ENCODE measurements around the gene DPEP1. TPM values are rescaled to one million over a fixed set of nuclear protein-coding genes. Genes with fewer than 3 reads are reported as not detected.
A peak's percentile ranks its signal among the peaks of the same experiment; 100 is the strongest.

Gene DPEP1
- total RNA-seq, 2 donors from 2014 or later, result not detected

DNA sequence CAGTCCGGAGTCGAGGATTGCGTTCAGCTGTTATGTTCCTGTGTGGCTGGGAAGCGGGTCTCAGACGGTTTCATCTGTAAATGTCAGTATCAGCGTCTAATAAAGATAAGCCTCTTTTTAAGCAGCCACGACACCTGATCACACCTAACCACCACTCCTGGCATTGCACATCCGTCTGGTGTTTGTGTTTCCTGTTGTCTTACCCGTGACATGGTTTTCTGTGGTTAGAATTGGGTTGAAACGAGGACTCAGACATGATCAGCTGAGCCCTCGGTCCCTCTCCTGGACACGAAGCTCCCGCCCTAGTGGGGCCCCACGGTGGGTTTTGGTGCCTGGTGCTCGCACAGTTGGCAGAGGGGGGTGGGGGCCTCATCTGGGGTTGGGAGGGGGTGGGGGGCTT, 19.6 kb upstream of the DPEP1 start:
- peak; percentile 14 for DNase-seq
- ATAC-seq, result peak in 1 of 2 donors; percentile 34
- intact Hi-C loops (cut with DNase I), result no loop called here

DNA sequence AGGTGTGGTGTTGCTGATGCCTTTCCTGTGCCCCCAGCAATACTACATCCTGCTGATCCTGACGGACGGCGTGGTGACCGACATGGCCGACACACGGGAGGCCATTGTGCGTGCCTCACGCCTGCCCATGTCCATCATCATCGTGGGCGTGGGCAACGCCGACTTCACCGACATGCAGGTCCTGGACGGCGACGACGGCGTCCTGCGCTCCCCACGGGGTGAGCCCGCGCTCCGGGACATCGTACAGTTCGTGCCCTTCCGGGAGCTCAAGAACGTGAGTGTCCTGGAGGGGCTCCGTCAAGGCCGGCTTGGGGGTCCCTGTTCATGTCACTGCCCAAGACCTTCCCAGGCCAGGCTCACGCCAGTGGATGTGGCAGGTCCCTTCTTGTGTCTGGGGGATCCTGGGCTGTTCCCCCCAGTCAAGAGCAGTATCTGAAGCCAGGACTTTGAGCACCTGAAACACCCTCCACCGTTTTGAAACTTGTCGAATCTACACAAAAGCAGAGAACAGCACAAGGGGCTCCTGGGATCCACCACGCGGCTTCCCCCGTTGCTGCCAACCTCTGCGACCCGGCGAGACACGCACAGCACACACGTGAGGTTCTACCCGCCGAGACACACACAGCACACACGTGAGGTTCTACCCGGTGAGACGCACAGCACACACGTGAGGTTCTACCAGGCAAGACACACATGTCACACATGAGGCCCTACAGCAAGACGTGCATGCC, 17.9 kb upstream of the DPEP1 start:
- intact Hi-C loops (cut with DNase I), result no loop called here
- no peak for ATAC-seq
- no peak for DNase-seq

DNA sequence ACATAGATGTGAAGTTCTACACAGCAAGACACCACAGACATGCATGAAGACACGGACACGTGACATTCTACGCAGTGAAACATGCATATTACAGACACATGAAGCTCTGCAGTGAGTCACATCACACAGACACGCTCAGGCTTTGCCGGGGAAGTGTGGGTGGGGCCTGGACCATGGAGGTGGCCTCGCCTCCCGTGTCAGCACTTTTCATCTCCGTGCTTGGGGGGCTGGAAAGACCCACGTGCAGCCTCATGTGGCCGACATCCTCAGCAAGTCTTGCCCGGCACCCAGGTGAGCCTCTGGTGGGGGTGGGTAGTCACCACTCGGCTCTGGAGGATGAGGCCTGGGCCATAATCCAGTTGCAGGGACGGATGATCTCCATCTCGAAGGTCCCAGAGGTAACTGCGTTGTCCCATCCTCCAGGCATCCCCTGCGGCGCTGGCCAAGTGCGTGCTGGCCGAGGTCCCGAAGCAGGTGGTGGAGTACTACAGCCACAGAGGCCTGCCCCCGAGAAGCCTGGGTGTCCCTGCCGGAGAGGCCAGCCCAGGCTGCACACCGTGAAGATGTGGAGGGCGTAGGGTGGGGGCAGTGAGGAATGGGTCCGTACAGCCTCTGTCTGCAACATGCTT, 17.3 kb upstream of the DPEP1 start:
- ATAC-seq, result no peak
- intact Hi-C loops (cut with DNase I), result no loop called here
- no peak for DNase-seq

GRCh38 chr16:89596957-89597649, 16.3 kb upstream of the DPEP1 start:
- ATAC-seq, result no peak
- intact Hi-C loops (cut with DNase I), result no loop called here
- no peak for DNase-seq

- no peak for DNase-seq
- intact Hi-C loops (cut with DNase I), result no loop called here
- ATAC-seq, result no peak
Observed at GRCh38 chr16:89598199-89598598, 15.2 kb upstream of the DPEP1 start.

- no peak for DNase-seq
- ATAC-seq, result no peak
- intact Hi-C loops (cut with DNase I), result no loop called here
Observed at GRCh38 chr16:89599451-89599858, 14.0 kb upstream of the DPEP1 start.

- ATAC-seq (no peak), DNase-seq (no peak)
- intact Hi-C loops (cut with DNase I), result no loop called here
Observed at GRCh38 chr16:89599902-89600301, 13.5 kb upstream of the DPEP1 start.

DNA sequence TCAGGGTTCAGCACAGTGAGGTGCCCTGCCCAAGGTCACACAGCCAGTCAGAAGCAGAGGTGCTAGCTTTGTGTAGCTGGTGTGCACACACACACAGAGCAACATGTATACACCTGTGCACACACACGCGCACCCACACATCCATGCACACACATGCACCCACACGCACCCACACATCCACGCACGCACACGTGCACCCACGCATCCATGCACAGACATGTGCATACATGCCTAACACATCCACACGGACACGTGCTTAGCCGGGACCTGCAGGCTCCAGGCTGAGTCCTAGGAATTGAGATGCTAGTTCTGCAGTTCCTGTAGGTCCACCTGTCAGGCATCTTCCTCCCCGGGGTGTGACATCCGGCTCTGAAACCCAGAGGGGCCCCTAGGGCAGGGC, 13.0 kb upstream of the DPEP1 start:
- no peak for DNase-seq
- intact Hi-C loops (cut with DNase I), result no loop called here
- no peak for ATAC-seq

GRCh38 chr16:89600956-89601355, 12.5 kb upstream of the DPEP1 start:
- no peak for ATAC-seq
- no peak for DNase-seq
- intact Hi-C loops (cut with DNase I), result no loop called here

DNA sequence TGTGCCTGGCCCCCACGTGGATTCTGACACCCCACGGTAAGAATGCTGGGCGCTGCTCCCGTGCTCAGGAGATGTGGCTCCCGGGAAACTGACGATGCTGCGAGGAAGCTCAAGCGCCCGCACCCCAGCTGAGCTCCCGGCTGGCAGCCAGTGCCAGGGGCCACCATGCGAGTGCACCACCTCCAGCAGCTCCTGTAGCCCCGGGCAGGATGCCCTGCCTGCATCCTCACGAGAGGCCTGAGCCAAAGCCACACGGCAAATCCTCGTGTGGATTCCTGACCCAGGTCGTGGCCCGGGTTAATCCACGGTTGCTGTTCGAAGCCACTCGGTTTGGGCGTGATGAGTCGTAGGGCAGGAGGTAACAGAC, 11.6 kb upstream of the DPEP1 start:
- intact Hi-C loops (cut with DNase I), result no loop called here
- ATAC-seq (no peak), DNase-seq (no peak)

GRCh38 chr16:89602273-89602951, 11.0 kb upstream of the DPEP1 start:
- intact Hi-C loops (cut with DNase I), result no loop called here
- DNase-seq, result peak; percentile 58
- peak; percentile 57 to 96 for ATAC-seq

- no peak for ATAC-seq
- intact Hi-C loops (cut with DNase I), result no loop called here
Observed at GRCh38 chr16:89602952-89603590, 10.4 kb upstream of the DPEP1 start.

GRCh38 chr16:89604764-89605163, 8.7 kb upstream of the DPEP1 start:
- ATAC-seq (no peak), DNase-seq (no peak)
- intact Hi-C loops (cut with DNase I), result no loop called here

More at GRCh38 chr16:89602952-89603590, 10.4 kb upstream of the DPEP1 start:
- no peak for DNase-seq

DNA sequence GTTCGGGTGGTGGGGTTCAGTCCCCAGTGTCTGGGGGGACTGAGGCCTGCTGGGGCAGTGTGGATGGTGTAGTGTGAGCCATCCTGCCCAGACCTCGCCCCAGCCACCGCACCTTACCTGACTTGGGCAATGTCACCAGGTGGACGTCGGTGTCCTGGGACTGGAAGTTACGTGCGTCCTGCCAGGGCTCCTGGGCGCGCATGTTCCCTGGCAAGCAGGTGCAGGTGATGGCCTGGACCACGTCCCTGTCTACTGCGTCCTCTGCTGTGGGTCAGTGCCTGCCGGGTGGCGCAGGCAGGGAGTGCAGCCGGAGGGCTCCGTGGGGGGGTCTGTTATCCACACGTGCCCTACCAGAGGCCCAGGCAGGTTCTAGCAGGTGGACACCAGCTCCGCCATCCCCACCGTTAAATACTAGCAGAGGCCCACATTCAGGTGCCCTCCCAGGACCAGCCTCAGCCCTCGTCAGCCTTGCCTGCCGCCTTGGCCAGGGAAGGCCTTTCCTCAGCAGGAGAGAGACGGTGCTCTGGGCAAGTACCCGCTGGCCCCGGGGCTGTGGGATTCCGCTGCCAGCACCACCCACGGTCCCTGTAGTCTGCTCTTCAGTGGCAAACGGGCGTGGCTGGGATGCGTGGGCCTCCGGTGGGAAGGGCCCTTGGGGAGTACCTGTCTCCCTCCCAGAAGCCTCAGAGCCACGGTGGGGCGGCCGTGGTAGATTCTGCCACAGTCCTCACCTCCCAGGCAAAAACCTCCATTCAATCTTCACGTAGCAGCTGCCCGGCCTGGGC, 8.1 kb upstream of the DPEP1 start:
- DNase-seq, result no peak
- intact Hi-C loops (cut with DNase I), result no loop called here
- ATAC-seq, result no peak

DNA sequence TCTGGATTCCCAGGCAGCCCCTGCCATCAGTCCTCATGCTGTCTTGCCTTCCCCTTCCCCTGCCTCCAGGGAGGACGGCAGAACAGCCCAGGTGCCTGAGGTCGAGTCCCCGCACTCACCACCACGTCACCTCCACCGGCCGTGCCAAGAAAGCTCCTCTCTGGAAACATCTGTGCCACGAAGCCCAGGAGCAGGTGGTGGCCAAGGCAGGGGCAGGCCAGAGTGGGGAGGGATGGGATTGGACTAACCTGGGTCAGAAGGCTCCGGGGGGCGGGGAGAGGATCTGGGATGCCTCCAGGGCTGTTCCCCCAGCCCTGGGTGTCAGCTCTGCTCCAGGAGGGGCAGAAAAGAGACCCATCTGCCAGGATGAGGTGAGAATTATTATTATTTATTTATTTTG, 7.4 kb upstream of the DPEP1 start:
- ATAC-seq, result no peak
- intact Hi-C loops (cut with DNase I), result no loop called here
- DNase-seq, result no peak

DNA sequence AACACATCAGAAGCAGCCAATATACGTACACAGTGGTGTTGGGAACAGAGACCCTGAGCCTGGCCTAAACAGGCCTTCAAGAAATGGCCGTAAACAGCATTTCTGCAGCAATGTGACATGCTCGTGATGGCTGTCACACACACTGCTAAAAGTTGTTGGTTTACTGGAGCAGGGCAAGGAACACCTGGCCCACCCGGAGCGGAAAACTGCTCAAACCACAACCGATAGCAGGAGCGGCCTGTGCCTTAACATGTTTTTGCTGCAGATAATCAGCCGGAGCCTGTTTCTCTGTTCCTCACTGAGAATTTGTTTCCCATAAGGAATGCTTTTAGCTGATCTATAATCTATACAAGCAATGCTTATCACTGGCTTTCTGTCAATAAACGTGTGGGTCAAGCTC, 6.0 kb upstream of the DPEP1 start:
- ATAC-seq (no peak), DNase-seq (no peak)
- intact Hi-C loops (cut with DNase I), result no loop called here

DNA sequence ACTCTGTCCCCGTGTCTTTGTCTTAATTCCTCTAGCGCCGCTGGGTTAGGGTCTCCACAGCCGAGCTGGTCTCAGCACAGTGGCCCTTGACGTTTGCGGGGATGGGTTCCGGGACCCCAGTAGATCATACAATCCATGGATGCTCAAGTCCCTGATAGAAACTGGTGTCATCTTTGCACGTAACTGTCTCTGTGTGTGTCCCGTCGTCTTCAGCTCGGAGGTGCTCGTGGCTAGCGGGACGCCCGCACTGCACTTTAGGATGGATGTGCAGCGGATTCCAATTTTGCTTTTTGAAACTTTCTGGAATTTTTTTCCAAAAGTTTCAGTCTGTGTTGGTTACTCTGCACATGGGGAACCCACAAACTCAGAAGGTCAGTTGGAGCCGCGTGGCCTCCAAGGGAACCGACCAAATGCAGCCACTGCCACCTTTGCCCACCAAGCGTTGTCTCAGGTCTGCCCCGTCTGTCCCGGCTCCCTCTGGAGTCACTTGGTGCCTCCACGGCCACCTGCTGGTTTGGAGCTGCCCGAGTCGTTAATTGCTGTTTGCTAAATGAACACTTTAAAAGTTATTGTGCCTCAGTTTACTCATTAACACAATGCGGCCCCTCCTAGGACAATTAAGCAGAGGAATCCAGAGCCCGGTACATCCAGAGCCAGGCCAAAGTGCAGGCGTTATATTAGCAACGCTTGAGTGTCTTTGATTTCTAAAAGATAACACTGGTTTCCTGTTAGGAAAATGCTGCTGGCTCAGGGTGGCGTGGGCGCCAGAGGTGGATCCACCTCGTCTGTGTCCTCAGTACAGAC, 5.3 kb upstream of the DPEP1 start:
- ATAC-seq, result no peak
- no peak for DNase-seq
- intact Hi-C loops (cut with DNase I), result no loop called here

DNA sequence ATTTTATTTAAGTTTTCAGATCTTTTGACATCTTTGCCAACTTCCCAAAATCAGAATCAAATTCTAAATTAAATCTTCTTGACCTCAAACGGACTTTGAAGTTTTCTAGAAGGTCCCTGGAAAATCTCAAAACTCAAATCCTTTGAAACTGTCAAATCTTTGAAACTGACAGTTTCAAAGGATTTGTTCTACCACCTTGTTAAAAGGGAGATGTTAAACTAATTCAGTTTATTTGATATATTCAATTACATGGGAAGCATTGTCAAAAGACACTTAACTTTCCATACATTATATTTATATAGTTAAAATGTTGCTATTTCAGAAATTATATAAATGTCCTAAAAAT, 3.4 kb upstream of the DPEP1 start:
- DNase-seq, result no peak
- intact Hi-C loops (cut with DNase I), result no loop called here
- ATAC-seq, result no peak
